ENCODE results near the gene RLF.

- no peak for TF ChIP-seq CTCF (IDR thresholded peaks at IDR 0.05)
- no peak for TF ChIP-seq POLR2A (IDR thresholded peaks at IDR 0.05)
Observed at GRCh38 chr1:40268211-40268610, 107.0 kb downstream of the RLF start.

All from esophagus squamous epithelium (tissue), 4 donors.